Type B pancreatic cell (in vitro differentiated cells): ENCODE data around the gene RNH1. TPM values are rescaled to one million over a fixed set of nuclear protein-coding genes. Genes with fewer than 3 reads are reported as not detected.

Experiments used
- DNase-seq: peaks from one replicate; pipeline ENCODE4 v3.0.0; 2021; ENCODE audit warnings: mixed read lengths; ENCODE audit not compliant: unreplicated experiment; ENCODE audit errors: extremely low spot score
- H3K27ac Mint-ChIP-seq: 2 replicates; pipeline ENCODE4 v1.8.0; 2021; ENCODE audit warnings: mild to moderate bottlenecking, mixed read lengths
- H3K27me3 Mint-ChIP-seq: 2 replicates; pipeline ENCODE4 v1.8.0; 2021; ENCODE audit warnings: mixed read lengths
- H3K36me3 Mint-ChIP-seq: 2 replicates; pipeline ENCODE4 v1.8.0; 2021; ENCODE audit warnings: mixed read lengths
- H3K4me1 Mint-ChIP-seq: one replicate; pipeline ENCODE4 v1.8.0; 2021; ENCODE audit warnings: mixed read lengths; ENCODE audit not compliant: unreplicated experiment
- H3K4me3 Mint-ChIP-seq: 2 replicates; pipeline ENCODE4 v1.8.0; 2021; ENCODE audit warnings: mild to moderate bottlenecking, mixed read lengths
- H3K9me3 Mint-ChIP-seq: 2 replicates; pipeline ENCODE4 v1.8.0; 2021; ENCODE audit warnings: mixed read lengths
- total RNA-seq: library from RNA; stranded (reverse); gene quantifications from 2 replicates; pipeline ENCODE4 v1.2.1, GENCODE V29; 2021; ENCODE audit warnings: low replicate concordance
- TF ChIP-seq, protein P1 (sequence below): fragments of 200-600 bp; sonication (generic); conservative IDR thresholded peaks from 2 replicates; pipeline ENCODE4 v1.5.0; 2021; ENCODE audit warnings: antibody characterized with exemption, mild to moderate bottlenecking

The RNH1 gene
- total RNA-seq, 1 donor from 2014 or later: 84.5 TPM

GRCh38 chr11:455566-456147, 51.4 kb downstream of the RNH1 start:
- H3K9me3 Mint-ChIP-seq: no peaks in the 10 kb centered on the region
- H3K27ac Mint-ChIP-seq: peak overlapping the region; percentile 94
- peaks cover 13% of the 10 kb centered on the region for H3K36me3 Mint-ChIP-seq

GRCh38 chr11:454801-455565, 52.1 kb downstream of the RNH1 start:
- H3K9me3 Mint-ChIP-seq: no peaks in the 10 kb centered on the region
- H3K4me1 Mint-ChIP-seq: peaks cover 16% of the 10 kb centered on the region
- TF ChIP-seq, protein P1, sequence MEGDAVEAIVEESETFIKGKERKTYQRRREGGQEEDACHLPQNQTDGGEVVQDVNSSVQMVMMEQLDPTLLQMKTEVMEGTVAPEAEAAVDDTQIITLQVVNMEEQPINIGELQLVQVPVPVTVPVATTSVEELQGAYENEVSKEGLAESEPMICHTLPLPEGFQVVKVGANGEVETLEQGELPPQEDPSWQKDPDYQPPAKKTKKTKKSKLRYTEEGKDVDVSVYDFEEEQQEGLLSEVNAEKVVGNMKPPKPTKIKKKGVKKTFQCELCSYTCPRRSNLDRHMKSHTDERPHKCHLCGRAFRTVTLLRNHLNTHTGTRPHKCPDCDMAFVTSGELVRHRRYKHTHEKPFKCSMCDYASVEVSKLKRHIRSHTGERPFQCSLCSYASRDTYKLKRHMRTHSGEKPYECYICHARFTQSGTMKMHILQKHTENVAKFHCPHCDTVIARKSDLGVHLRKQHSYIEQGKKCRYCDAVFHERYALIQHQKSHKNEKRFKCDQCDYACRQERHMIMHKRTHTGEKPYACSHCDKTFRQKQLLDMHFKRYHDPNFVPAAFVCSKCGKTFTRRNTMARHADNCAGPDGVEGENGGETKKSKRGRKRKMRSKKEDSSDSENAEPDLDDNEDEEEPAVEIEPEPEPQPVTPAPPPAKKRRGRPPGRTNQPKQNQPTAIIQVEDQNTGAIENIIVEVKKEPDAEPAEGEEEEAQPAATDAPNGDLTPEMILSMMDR: no peak
- DNase-seq: no peak
- no peak overlapping the region for H3K4me3 Mint-ChIP-seq
- peak overlapping the region; percentile 94 for H3K27ac Mint-ChIP-seq
- no peaks in the 10 kb centered on the region for H3K27me3 Mint-ChIP-seq
- H3K36me3 Mint-ChIP-seq: peaks cover 11% of the 10 kb centered on the region

More at GRCh38 chr11:455566-456147, 51.4 kb downstream of the RNH1 start:
- H3K4me1 Mint-ChIP-seq: peaks cover 16% of the 10 kb centered on the region
- H3K27me3 Mint-ChIP-seq: no peaks in the 10 kb centered on the region
- H3K4me3 Mint-ChIP-seq: peak overlapping the region; percentile 81
- TF ChIP-seq, protein P1: no peak
- no peak for DNase-seq

DNA sequence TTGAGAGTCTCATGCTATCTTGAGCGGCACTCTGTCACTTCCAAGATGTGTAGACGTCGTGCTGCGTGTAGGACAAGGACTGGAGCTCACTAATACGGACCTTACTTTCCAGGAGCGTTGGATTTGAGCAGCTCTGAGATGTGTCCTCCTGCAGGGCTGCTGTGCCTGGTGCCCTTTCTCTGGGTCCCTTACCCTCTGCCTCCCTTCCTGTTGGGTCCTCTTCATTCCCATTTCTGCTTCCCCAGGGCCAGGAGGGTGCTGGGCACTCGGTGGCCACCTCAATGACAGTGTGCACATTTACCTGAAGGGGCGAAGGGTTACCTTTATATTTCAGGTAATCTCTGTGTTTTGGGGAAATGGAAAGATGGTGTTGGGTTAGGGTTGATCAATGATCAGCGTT, 53.0 kb downstream of the RNH1 start:
- H3K4me1 Mint-ChIP-seq: peaks cover 16% of the 10 kb centered on the region
- DNase-seq: no peak
- TF ChIP-seq, protein P1: no peak
- H3K27ac Mint-ChIP-seq: no peak overlapping the region
- H3K36me3 Mint-ChIP-seq: peaks cover 11% of the 10 kb centered on the region
- no peaks in the 10 kb centered on the region for H3K27me3 Mint-ChIP-seq
- H3K4me3 Mint-ChIP-seq: peak overlapping the region; percentile 8
- no peaks in the 10 kb centered on the region for H3K9me3 Mint-ChIP-seq

- peaks cover 16% of the 10 kb centered on the region for H3K4me1 Mint-ChIP-seq
- H3K27me3 Mint-ChIP-seq: no peaks in the 10 kb centered on the region
- peaks cover 11% of the 10 kb centered on the region for H3K36me3 Mint-ChIP-seq
- H3K27ac Mint-ChIP-seq: no peak overlapping the region
- TF ChIP-seq, protein P1: no peak
- no peaks in the 10 kb centered on the region for H3K9me3 Mint-ChIP-seq
- DNase-seq: no peak
- peak overlapping the region; percentile 8 for H3K4me3 Mint-ChIP-seq
These were observed 53.5 kb downstream of the RNH1 start for GRCh38 chr11:453564-453963.

DNA sequence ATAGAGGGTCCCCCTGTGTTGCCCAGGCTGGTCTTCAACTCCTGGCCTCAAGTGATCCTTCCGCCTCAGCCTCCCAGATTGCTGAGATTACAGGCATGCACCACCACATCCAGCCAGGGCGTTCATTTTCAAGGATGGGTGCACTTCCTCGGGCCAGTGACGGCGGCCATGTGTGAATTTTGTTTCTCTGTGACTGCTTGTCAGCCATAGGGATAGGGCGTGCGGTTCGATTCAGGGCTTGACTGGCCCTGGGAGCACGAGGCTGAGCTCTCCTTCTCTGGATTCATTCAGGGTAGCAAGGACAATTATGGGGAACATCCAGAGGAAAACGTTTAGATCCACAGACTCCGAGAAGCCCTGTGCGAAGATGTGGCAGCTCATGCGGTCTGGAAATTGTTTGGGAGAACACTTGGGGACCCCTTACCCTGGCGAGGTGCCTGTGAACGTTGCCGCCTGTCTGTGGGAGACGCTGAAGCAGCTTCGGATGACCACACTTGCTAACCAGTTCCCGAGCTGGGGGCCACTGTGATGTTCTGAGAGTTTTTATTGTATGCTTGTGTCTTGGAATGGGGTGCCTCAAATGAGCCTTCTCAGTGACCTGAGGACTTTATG, 54.0 kb downstream of the RNH1 start:
- Mint-ChIP-seq H3K27ac (peak overlapping the region; percentile 16), H3K36me3 (peaks cover 11% of the 10 kb centered on the region), H3K27me3 (no peaks in the 10 kb centered on the region), H3K4me3 (peak overlapping the region; percentile 49), H3K9me3 (no peaks in the 10 kb centered on the region), H3K4me1 (peaks cover 16% of the 10 kb centered on the region)
- no peak for DNase-seq
- TF ChIP-seq, protein P1: no peak
